IMR-90 (cell line): ENCODE measurements around the gene ABTB2. TPM values are rescaled to one million over a fixed set of nuclear protein-coding genes. Genes with fewer than 3 reads are reported as not detected.

Source experiments
- ATAC-seq: fragments of 200-7000 bp; cut with Tn5 transposase; 2 replicates; pipeline ENCODE4 v1.9.1; 2020; ENCODE audit warnings: low read depth, mild to moderate bottlenecking, moderate library complexity
- BruUV-seq: library from RNA; stranded (reverse); fragments of 400-500 nt; replicated peaks from 2 replicates; lab custom pipeline; 2021; lab: Mats Ljungman, UMichigan
- CTCF ChIA-PET: fragments of 300-600 bp; formaldehyde crosslinking; extraction: SDS; loops from one replicate; lab custom pipeline; 2021; ENCODE audit warnings: antibody characterized with exemption; lab: Yijun Ruan, JAX
- POLR2A ChIA-PET: fragments of 300-600 bp; sonication (Branson Sonifier 250); formaldehyde crosslinking; loops from one replicate; lab custom pipeline; 2022; ENCODE audit warnings: antibody characterized with exemption; ENCODE audit not compliant: unreplicated experiment; lab: Charles Lee
- DNase-seq: peaks from one replicate; pipeline ENCODE4 v3.0.0; 2013
- H2AFZ ChIP-seq: replicated peaks from 2 replicates; pipeline ENCODE3; 2013; ENCODE audit warnings: low read length, mild to moderate bottlenecking; ENCODE audit not compliant: poor library complexity
- H2AK5ac ChIP-seq: 2 replicates; pipeline ENCODE4 v1.6.1; 2013; ENCODE audit warnings: low read depth, low read length, inconsistent platforms
- H2AK9ac ChIP-seq: replicated peaks from 2 replicates; pipeline ENCODE3; 2013; ENCODE audit warnings: mild to moderate bottlenecking, low read depth, low read length, moderate library complexity; ENCODE audit not compliant: poor library complexity
- H2BK120ac ChIP-seq: 2 replicates; pipeline ENCODE4 v1.6.1; 2013; ENCODE audit warnings: low read depth, low read length, inconsistent platforms
- H2BK15ac ChIP-seq: 3 replicates; pipeline ENCODE4 v1.6.1; 2013; ENCODE audit warnings: low read depth, low read length, inconsistent platforms
- H2BK20ac ChIP-seq: 2 replicates; pipeline ENCODE4 v1.6.1; 2013; ENCODE audit warnings: low read depth, mild to moderate bottlenecking, inconsistent platforms, low read length, moderate library complexity
- H2BK5ac ChIP-seq: 2 replicates; pipeline ENCODE4 v1.6.1; 2013; ENCODE audit warnings: mild to moderate bottlenecking, low read depth, low read length, inconsistent platforms; ENCODE audit not compliant: poor library complexity, severe bottlenecking
- H3K14ac ChIP-seq: replicated peaks from 2 replicates; pipeline ENCODE4 v1.6.1; 2013; ENCODE audit warnings: low read depth, low read length, inconsistent platforms
- H3K18ac ChIP-seq: 2 replicates; pipeline ENCODE4 v1.6.1; 2013; ENCODE audit warnings: low read depth, low read length, control low read depth
- H3K23ac ChIP-seq: 2 replicates; pipeline ENCODE4 v1.6.1; 2013; ENCODE audit warnings: low read depth, low read length, inconsistent platforms
- H3K27ac ChIP-seq: 2 replicates; pipeline ENCODE4 v1.5.1; 2013; ENCODE audit warnings: mild to moderate bottlenecking, control low read depth, low read length; ENCODE audit not compliant: insufficient read depth
- H3K27me3 ChIP-seq: 2 replicates; pipeline ENCODE4 v1.6.1; 2013; ENCODE audit warnings: low read length; ENCODE audit not compliant: control insufficient read depth, insufficient read depth
- H3K36me3 ChIP-seq: 2 replicates; pipeline ENCODE4 v1.6.1; 2013; ENCODE audit warnings: low read length, mixed read lengths; ENCODE audit not compliant: control insufficient read depth, insufficient read depth
- H3K4ac ChIP-seq: 2 replicates; pipeline ENCODE4 v1.6.1; 2013; ENCODE audit warnings: low read depth, low read length, inconsistent platforms
- H3K4me1 ChIP-seq: 2 replicates; pipeline ENCODE4 v1.6.1; 2013; ENCODE audit warnings: low read length, mixed read lengths; ENCODE audit not compliant: control insufficient read depth, insufficient read depth
- H3K4me2 ChIP-seq: 2 replicates; pipeline ENCODE4 v1.6.1; 2013; ENCODE audit warnings: low read depth, mild to moderate bottlenecking, control low read depth, low read length, moderate library complexity
- H3K4me3 ChIP-seq: 2 replicates; pipeline ENCODE4 v1.5.1; 2013; ENCODE audit warnings: low read depth, mild to moderate bottlenecking, control low read depth, low read length, moderate library complexity; ENCODE audit not compliant: insufficient read depth
- H3K56ac ChIP-seq: 2 replicates; pipeline ENCODE4 v1.6.1; 2013; ENCODE audit warnings: low read length, inconsistent platforms; ENCODE audit not compliant: insufficient read depth; ENCODE audit errors: extremely low read depth
- H3K79me1 ChIP-seq, 2 experiments: 2 replicates each; pipeline ENCODE4 v1.6.1; 2013; ENCODE audit warnings: low read length in 2 of 2, inconsistent platforms in 1 of 2, low read depth in 1 of 2
- H3K9ac ChIP-seq: 2 replicates; pipeline ENCODE4 v1.6.1; 2013; ENCODE audit warnings: low read depth, low read length, control low read depth
- H3K9me1 ChIP-seq: 2 replicates; pipeline ENCODE4 v1.6.1; 2013; ENCODE audit warnings: low read length, inconsistent platforms; ENCODE audit not compliant: insufficient read depth
- H3K9me3 ChIP-seq: 2 replicates; pipeline ENCODE4 v1.6.1; 2013; ENCODE audit warnings: low read length; ENCODE audit not compliant: control insufficient read depth, insufficient read depth
- H4K20me1 ChIP-seq: 2 replicates; pipeline ENCODE4 v1.6.1; 2013; ENCODE audit warnings: low read length, inconsistent platforms; ENCODE audit not compliant: insufficient read depth
- H4K5ac ChIP-seq: 2 replicates; pipeline ENCODE4 v1.6.1; 2013; ENCODE audit warnings: mild to moderate bottlenecking, low read depth, low read length, control low read depth
- H4K8ac ChIP-seq, 2 experiments: 2 replicates each; pipeline ENCODE4 v1.6.1; 2013; ENCODE audit warnings: low read depth in 2 of 2, low read length in 2 of 2, control low read depth in 1 of 2, inconsistent platforms in 1 of 2
- H4K91ac ChIP-seq: 2 replicates; pipeline ENCODE4 v1.6.1; 2013; ENCODE audit warnings: low read depth, low read length, inconsistent platforms; ENCODE audit not compliant: insufficient read depth
- BHLHE40 ChIP-seq: fragments of 150-350 bp; IDR thresholded peaks from 2 replicates; pipeline ENCODE4 v1.6.1; 2016; ENCODE audit warnings: mild to moderate bottlenecking, low read depth, low read length
- CEBPB ChIP-seq: IDR thresholded peaks from 2 replicates; pipeline ENCODE4 v1.6.1; 2012; ENCODE audit warnings: low read depth, low read length, improper control_type of control experiment
- CHD1 ChIP-seq: IDR thresholded peaks from 2 replicates; pipeline ENCODE4 v1.6.1; 2012; ENCODE audit warnings: low read depth, low read length, improper control_type of control experiment
- ELK1 ChIP-seq: fragments of 150-350 bp; IDR thresholded peaks from 2 replicates; pipeline ENCODE4 v1.6.1; 2016; ENCODE audit warnings: low read depth, mild to moderate bottlenecking, low read length, moderate library complexity, borderline replicate concordance
- NFE2L2 ChIP-seq: fragments of 150-350 bp; IDR thresholded peaks from 2 replicates; pipeline ENCODE4 v1.6.1; 2016; ENCODE audit warnings: low read depth, mild to moderate bottlenecking, low read length
- POLR2A ChIP-seq: IDR thresholded peaks from 2 replicates; pipeline ENCODE4 v1.6.1; 2012; ENCODE audit warnings: mild to moderate bottlenecking, low read depth, low read length
- RAD21 ChIP-seq: IDR thresholded peaks from 2 replicates; pipeline ENCODE4 v1.6.1; 2012; ENCODE audit warnings: low read length, improper control_type of control experiment
- RCOR1 ChIP-seq: IDR thresholded peaks from 2 replicates; pipeline ENCODE4 v1.6.1; 2012; ENCODE audit warnings: mild to moderate bottlenecking, low read length, improper control_type of control experiment; ENCODE audit not compliant: insufficient replicate concordance
- SMC3 ChIP-seq: fragments of 150-350 bp; IDR thresholded peaks from 2 replicates; pipeline ENCODE4 v1.6.1; 2016; ENCODE audit warnings: low read depth, mild to moderate bottlenecking, antibody characterized with exemption, low read length, moderate library complexity
- USF2 ChIP-seq: fragments of 150-350 bp; IDR thresholded peaks from 2 replicates; pipeline ENCODE4 v1.6.1; 2017; ENCODE audit warnings: mild to moderate bottlenecking, antibody characterized with exemption, low read length, low read depth
- WGBS, 2 experiments: methylation state at CpG; one replicate each; pipeline versions ENCODE4 v1.1.5 to v1.1.7; 2013; ENCODE audit warnings: missing lambda C conversion rate in 2 of 2; ENCODE audit not compliant: insufficient read length in 1 of 2; ENCODE audit errors: extremely low coverage in 2 of 2; 5-methylcytosine and 5-hydroxymethylcytosine counted together
- dilution Hi-C: fragments of 300-500 bp; cut with HindIII; formaldehyde crosslinking; loops from one replicate; pipeline ENCODE4 v1.14.3; 2018; ENCODE audit warnings: low sequenced_read_pairs; ENCODE audit not compliant: unreplicated experiment
- in situ Hi-C: fragments of 300-500 bp; cut with MboI; formaldehyde crosslinking; loops from 3 replicates; pipeline ENCODE4 v1.14.3; 2019; ENCODE audit warnings: low sequenced_read_pairs, inconsistent platforms, mixed read lengths
- intact Hi-C: fragments of 100-400 bp; cut with micrococcal nuclease; formaldehyde crosslinking; loops from 2 replicates; pipeline ENCODE4 v1.10.0; 2022
- polyA plus RNA-seq, 3 experiments: library from polyadenylated mRNA; depleted of rRNA; stranded (reverse); fragments of >200 nt; gene quantifications; 2 replicates each; pipeline ENCODE4 v1.2.3, GENCODE V29; 2012; ENCODE audit warnings: low replicate concordance in 1 of 3
- total RNA-seq: library from RNA; depleted of rRNA; stranded (reverse); fragments of >200 nt; gene quantifications from 2 replicates; pipeline ENCODE4 v1.2.3, GENCODE V29; 2012
- TF ChIP-seq, protein P1 (sequence below): conservative IDR thresholded peaks from 2 replicates; pipeline ENCODE4 v1.5.1; 2012; ENCODE audit warnings: mild to moderate bottlenecking, low read depth, low read length, improper control_type of control experiment

Gene ABTB2
- total and polyA plus RNA-seq, 2 of the 4 experiments (the other 2 are of a cell fraction) = 0.18 to 2.0 TPM

- dilution Hi-C loops = loop anchor here (25.0 kb wide), 1 partner anchor 154 kb away; no protein-coding TSS in a partner anchor
Measured at GRCh38 chr11:34182921-34183685, 174.7 kb downstream of the ABTB2 start.

More at GRCh38 chr11:34182921-34183685, 174.7 kb downstream of the ABTB2 start:
- no peak overlapping the region for H2BK20ac ChIP-seq
- no peak overlapping the region for H2AK5ac ChIP-seq
- no peaks in the 10 kb centered on the region for H3K36me3 ChIP-seq
- H2BK5ac ChIP-seq = no peak overlapping the region
- no peak overlapping the region for H3K4ac ChIP-seq
- ChIA-PET POLR2A (no interaction called here), CTCF (no interaction called here)
- no peak overlapping the region for H2BK15ac ChIP-seq
- H4K20me1 ChIP-seq = no peaks in the 10 kb centered on the region
- H2BK120ac ChIP-seq = no peak overlapping the region
- no peak overlapping the region for H3K4me2 ChIP-seq
- H3K9me1 ChIP-seq = no peaks in the 10 kb centered on the region
- intact Hi-C loops = no loop called here
- no peak overlapping the region for H2AK9ac ChIP-seq
- no peak overlapping the region for H3K14ac ChIP-seq
- H3K4me3 ChIP-seq = no peak overlapping the region
- ATAC-seq = no peak
- no peak overlapping the region for H3K56ac ChIP-seq
- no peaks in the 10 kb centered on the region for H3K79me1 ChIP-seq
- no peak overlapping the region for H3K18ac ChIP-seq
- H3K4me1 ChIP-seq = peaks cover 2% of the 10 kb centered on the region; the same call in 1 of the 2 replicates
- TF ChIP-seq CHD1 = no peak
- TF ChIP-seq NFE2L2 = no peak
- TF ChIP-seq RCOR1 = no peak
- no peak for TF ChIP-seq USF2
- TF ChIP-seq SMC3 = no peak
- no peak for TF ChIP-seq RAD21
- TF ChIP-seq, protein P1, sequence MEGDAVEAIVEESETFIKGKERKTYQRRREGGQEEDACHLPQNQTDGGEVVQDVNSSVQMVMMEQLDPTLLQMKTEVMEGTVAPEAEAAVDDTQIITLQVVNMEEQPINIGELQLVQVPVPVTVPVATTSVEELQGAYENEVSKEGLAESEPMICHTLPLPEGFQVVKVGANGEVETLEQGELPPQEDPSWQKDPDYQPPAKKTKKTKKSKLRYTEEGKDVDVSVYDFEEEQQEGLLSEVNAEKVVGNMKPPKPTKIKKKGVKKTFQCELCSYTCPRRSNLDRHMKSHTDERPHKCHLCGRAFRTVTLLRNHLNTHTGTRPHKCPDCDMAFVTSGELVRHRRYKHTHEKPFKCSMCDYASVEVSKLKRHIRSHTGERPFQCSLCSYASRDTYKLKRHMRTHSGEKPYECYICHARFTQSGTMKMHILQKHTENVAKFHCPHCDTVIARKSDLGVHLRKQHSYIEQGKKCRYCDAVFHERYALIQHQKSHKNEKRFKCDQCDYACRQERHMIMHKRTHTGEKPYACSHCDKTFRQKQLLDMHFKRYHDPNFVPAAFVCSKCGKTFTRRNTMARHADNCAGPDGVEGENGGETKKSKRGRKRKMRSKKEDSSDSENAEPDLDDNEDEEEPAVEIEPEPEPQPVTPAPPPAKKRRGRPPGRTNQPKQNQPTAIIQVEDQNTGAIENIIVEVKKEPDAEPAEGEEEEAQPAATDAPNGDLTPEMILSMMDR = no peak
- no peak for TF ChIP-seq BHLHE40
- no peak for TF ChIP-seq CEBPB
- TF ChIP-seq POLR2A = no peak
- TF ChIP-seq ELK1 = no peak
- no TSS peak for BruUV-seq
- no peak overlapping the region for H4K5ac ChIP-seq
- in situ Hi-C loops = no loop called here
- no peak overlapping the region for H3K23ac ChIP-seq
- no peak overlapping the region for H3K9ac ChIP-seq
- H4K8ac ChIP-seq = no peak overlapping the region
- WGBS, 2 experiments = 100% methylated on average over 1 of the region's 13 CpGs; no CpG with 5 or more reads in 1 of the 2 experiments
- H3K27me3 ChIP-seq = peaks cover 3% of the 10 kb centered on the region; the same call in 1 of the 2 replicates
- no peak overlapping the region for H2AFZ ChIP-seq
- no peak overlapping the region for H3K27ac ChIP-seq
- H4K91ac ChIP-seq = no peak overlapping the region
- no peak for DNase-seq
- H3K9me3 ChIP-seq = no peaks in the 10 kb centered on the region
